WTC11 (cell line): ENCODE measurements around the gene DYRK3.

Experiments used
- ATF2 ChIP-seq: sonication (generic); formaldehyde crosslinking; IDR thresholded peaks from 2 replicates; pipeline ENCODE4 v1.8.1; 2022; ENCODE audit warnings: low read depth, missing genetic modification reagents, borderline replicate concordance
- CREB1 ChIP-seq: sonication (generic); formaldehyde crosslinking; IDR thresholded peaks from 2 replicates; pipeline ENCODE4 v1.8.0; 2023; ENCODE audit warnings: mild to moderate bottlenecking, missing genetic modification reagents
- FOXJ3 ChIP-seq: sonication (generic); formaldehyde crosslinking; IDR thresholded peaks from 2 replicates; pipeline ENCODE4 v1.9.0; 2021; ENCODE audit warnings: missing genetic modification reagents, mild to moderate bottlenecking, borderline replicate concordance
- JUN ChIP-seq: sonication (generic); formaldehyde crosslinking; IDR thresholded peaks from 2 replicates; pipeline ENCODE4 v1.8.0; 2023; ENCODE audit warnings: mild to moderate bottlenecking, missing genetic modification reagents
- NR2C2 ChIP-seq: sonication (generic); formaldehyde crosslinking; IDR thresholded peaks from 2 replicates; pipeline ENCODE4 v1.8.0; 2022; ENCODE audit warnings: mild to moderate bottlenecking, missing genetic modification reagents
- TEAD4 ChIP-seq: sonication (generic); formaldehyde crosslinking; IDR thresholded peaks from 2 replicates; pipeline ENCODE4 v1.8.0; 2022; ENCODE audit warnings: mild to moderate bottlenecking, missing genetic modification reagents
- USF2 ChIP-seq: sonication (generic); formaldehyde crosslinking; IDR thresholded peaks from 2 replicates; pipeline ENCODE4 v1.8.1; 2023; ENCODE audit warnings: mild to moderate bottlenecking, missing genetic modification reagents, moderate library complexity
- ZNF232 ChIP-seq: sonication (generic); formaldehyde crosslinking; IDR thresholded peaks from 2 replicates; pipeline ENCODE4 v1.8.0; 2022; ENCODE audit warnings: mild to moderate bottlenecking, missing genetic modification reagents
- ZNF263 ChIP-seq: sonication (generic); formaldehyde crosslinking; IDR thresholded peaks from 2 replicates; pipeline ENCODE4 v1.8.1; 2022; ENCODE audit warnings: low read depth, mild to moderate bottlenecking, moderate library complexity, missing genetic modification reagents
- ZNF416 ChIP-seq: fragments of 250-450 bp; sonication (Bioruptor Pico); IDR thresholded peaks from 2 replicates; pipeline ENCODE4 v1.9.0; 2021; ENCODE audit warnings: mild to moderate bottlenecking, inconsistent platforms
- ZNF423 ChIP-seq: fragments of 250-450 bp; sonication (Bioruptor Pico); IDR thresholded peaks from 2 replicates; pipeline ENCODE4 v2.1.2; 2022; ENCODE audit warnings: mild to moderate bottlenecking, moderate library complexity
- TF ChIP-seq, protein P1 (sequence below): fragments of 200-600 bp; IDR thresholded peaks from 2 replicates; pipeline ENCODE4 v1.8.0; 2022; ENCODE audit warnings: antibody characterized with exemption
- TF ChIP-seq, protein P2 (sequence below): sonication (generic); formaldehyde crosslinking; IDR thresholded peaks from 2 replicates; pipeline ENCODE4 v1.8.1; 2022; ENCODE audit warnings: mild to moderate bottlenecking, missing genetic modification reagents, moderate library complexity, borderline replicate concordance

GRCh38 chr1:206676499-206676898 lies 41.2 kb downstream of the DYRK3 start:
- TF ChIP-seq, protein P1, sequence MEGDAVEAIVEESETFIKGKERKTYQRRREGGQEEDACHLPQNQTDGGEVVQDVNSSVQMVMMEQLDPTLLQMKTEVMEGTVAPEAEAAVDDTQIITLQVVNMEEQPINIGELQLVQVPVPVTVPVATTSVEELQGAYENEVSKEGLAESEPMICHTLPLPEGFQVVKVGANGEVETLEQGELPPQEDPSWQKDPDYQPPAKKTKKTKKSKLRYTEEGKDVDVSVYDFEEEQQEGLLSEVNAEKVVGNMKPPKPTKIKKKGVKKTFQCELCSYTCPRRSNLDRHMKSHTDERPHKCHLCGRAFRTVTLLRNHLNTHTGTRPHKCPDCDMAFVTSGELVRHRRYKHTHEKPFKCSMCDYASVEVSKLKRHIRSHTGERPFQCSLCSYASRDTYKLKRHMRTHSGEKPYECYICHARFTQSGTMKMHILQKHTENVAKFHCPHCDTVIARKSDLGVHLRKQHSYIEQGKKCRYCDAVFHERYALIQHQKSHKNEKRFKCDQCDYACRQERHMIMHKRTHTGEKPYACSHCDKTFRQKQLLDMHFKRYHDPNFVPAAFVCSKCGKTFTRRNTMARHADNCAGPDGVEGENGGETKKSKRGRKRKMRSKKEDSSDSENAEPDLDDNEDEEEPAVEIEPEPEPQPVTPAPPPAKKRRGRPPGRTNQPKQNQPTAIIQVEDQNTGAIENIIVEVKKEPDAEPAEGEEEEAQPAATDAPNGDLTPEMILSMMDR = no peak
- TF ChIP-seq ATF2 (CRISPR knock-in tag) (no peak), FOXJ3 (CRISPR knock-in tag) (no peak), ZNF423 (CRISPR knock-in tag) (no peak), CREB1 (CRISPR knock-in tag) (no peak), ZNF416 (no peak), JUN (CRISPR knock-in tag) (no peak), ZNF263 (CRISPR knock-in tag) (no peak), USF2 (no peak), ZNF232 (no peak), TEAD4 (CRISPR knock-in tag) (no peak), NR2C2 (CRISPR knock-in tag) (no peak)
- TF ChIP-seq, protein P2, sequence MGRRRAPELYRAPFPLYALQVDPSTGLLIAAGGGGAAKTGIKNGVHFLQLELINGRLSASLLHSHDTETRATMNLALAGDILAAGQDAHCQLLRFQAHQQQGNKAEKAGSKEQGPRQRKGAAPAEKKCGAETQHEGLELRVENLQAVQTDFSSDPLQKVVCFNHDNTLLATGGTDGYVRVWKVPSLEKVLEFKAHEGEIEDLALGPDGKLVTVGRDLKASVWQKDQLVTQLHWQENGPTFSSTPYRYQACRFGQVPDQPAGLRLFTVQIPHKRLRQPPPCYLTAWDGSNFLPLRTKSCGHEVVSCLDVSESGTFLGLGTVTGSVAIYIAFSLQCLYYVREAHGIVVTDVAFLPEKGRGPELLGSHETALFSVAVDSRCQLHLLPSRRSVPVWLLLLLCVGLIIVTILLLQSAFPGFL (CRISPR knock-in tag) = no peak
